GM12878 (cell line): ENCODE measurements around the gene FBXL17. TPM values are rescaled to one million over a fixed set of nuclear protein-coding genes. Genes with fewer than 3 reads are reported as not detected.

ENCODE experiments used
- ATAC-seq: fragments of 200-7000 bp; cut with Tn5 transposase; 3 replicates; pipeline ENCODE4 v1.9.1; 2020; ENCODE audit warnings: mild to moderate bottlenecking, moderate library complexity
- BruUV-seq: library from RNA; stranded (reverse); fragments of 400-500 nt; replicated peaks from 2 replicates; lab custom pipeline; 2021; lab: Mats Ljungman, UMichigan
- CTCF ChIA-PET: fragments of 300-600 bp; sonication (Branson Sonifier 250); formaldehyde crosslinking; extraction: SDS; loops from one replicate; lab custom pipeline; 2021; ENCODE audit warnings: inconsistent platforms; lab: Yijun Ruan, JAX
- POLR2A ChIA-PET: fragments of 350-600 bp; formaldehyde crosslinking; extraction: SDS; loops from one replicate; lab custom pipeline; 2021; ENCODE audit warnings: inconsistent platforms; lab: Charles Lee
- RAD21 ChIA-PET: fragments of 300-600 bp; sonication (Branson Sonifier 250); formaldehyde crosslinking; loops from one replicate; lab custom pipeline; 2023; ENCODE audit warnings: antibody characterized with exemption; ENCODE audit not compliant: unreplicated experiment; lab: Charles Lee
- SMC1A ChIA-PET: fragments of 300-600 bp; sonication (Branson Sonifier 250); formaldehyde crosslinking; loops from one replicate; lab custom pipeline; 2023; ENCODE audit not compliant: unreplicated experiment, uncharacterized antibody; lab: Charles Lee
- DNase-seq: peaks from one replicate; pipeline ENCODE4 v3.0.0-alpha.2; 2011; ENCODE audit warnings: low read depth, low spot score
- FAIRE-seq: peaks from 3 replicates; lab custom pipeline; 2011; peaks lifted over from hg19 to GRCh38; lab: Jason Lieb, UNC
- H2AFZ ChIP-seq: 2 replicates; pipeline ENCODE4 v1.6.0; 2011; ENCODE audit warnings: low read depth, low read length, control low read depth; ENCODE audit not compliant: control insufficient read depth
- H3K27ac ChIP-seq: 2 replicates; pipeline ENCODE4 v1.5.1; 2011; ENCODE audit warnings: control low read depth; ENCODE audit not compliant: control insufficient read depth, insufficient read depth
- H3K27me3 ChIP-seq, 2 experiments: replicated peaks in 1 of 2; 2 replicates each; pipeline versions ENCODE4 v1.6.0 to v1.6.1; 2011; ENCODE audit warnings: low read length in 1 of 2; ENCODE audit not compliant: control insufficient read depth in 2 of 2, insufficient read depth in 2 of 2
- H3K36me3 ChIP-seq, 2 experiments: 2 replicates each; pipeline ENCODE4 v1.5.1; 2011; ENCODE audit warnings: low read length in 1 of 2; ENCODE audit not compliant: control insufficient read depth in 2 of 2, insufficient read depth in 2 of 2
- H3K4me1 ChIP-seq: 2 replicates; pipeline ENCODE4 v1.6.1; 2011; ENCODE audit warnings: mild to moderate bottlenecking, low read length, moderate library complexity, mixed read lengths; ENCODE audit not compliant: control insufficient read depth, insufficient read depth
- H3K4me2 ChIP-seq: 2 replicates; pipeline ENCODE4 v1.6.0; 2011; ENCODE audit warnings: control low read depth; ENCODE audit not compliant: control insufficient read depth, insufficient read depth
- H3K4me3 ChIP-seq: fragments of 200-600 bp; sonication (generic); 2 replicates; pipeline ENCODE4 v1.5.1; 2016
- H3K79me2 ChIP-seq: 2 replicates; pipeline ENCODE4 v1.6.0; 2011; ENCODE audit warnings: low read length; ENCODE audit not compliant: control insufficient read depth, insufficient read depth
- H3K9ac ChIP-seq: 2 replicates; pipeline ENCODE4 v1.8.0; 2011; ENCODE audit warnings: low read length, control low read depth, mixed read lengths; ENCODE audit not compliant: control insufficient read depth, insufficient read depth
- H3K9me3 ChIP-seq: replicated peaks from 3 replicates; pipeline ENCODE4 v1.5.1; 2011; ENCODE audit warnings: mild to moderate bottlenecking, low read length; ENCODE audit not compliant: control insufficient read depth, insufficient read depth
- H4K20me1 ChIP-seq: 2 replicates; pipeline ENCODE4 v1.6.0; 2011; ENCODE audit not compliant: control insufficient read depth, insufficient read depth
- ETV6 ChIP-seq, 2 experiments: fragments of 450-650 bp in 1 of 2; IDR thresholded peaks in 1 of 2; conservative IDR thresholded peaks in 1 of 2; 2 replicates each; pipeline ENCODE4 v1.6.1; 2014; ENCODE audit warnings: antibody characterized with exemption in 1 of 2, borderline replicate concordance in 1 of 2, low read depth in 1 of 2, mild to moderate bottlenecking in 1 of 2, moderate library complexity in 1 of 2
- FOS ChIP-seq: IDR thresholded peaks from 3 replicates; pipeline ENCODE4 v1.6.1; 2011; ENCODE audit warnings: borderline replicate concordance; ENCODE audit not compliant: insufficient read length; ENCODE audit errors: extremely low read depth
- JUND ChIP-seq: IDR thresholded peaks from 2 replicates; pipeline ENCODE4 v1.6.1; 2012; ENCODE audit warnings: low read depth, mild to moderate bottlenecking, low read length, improper control_type of control experiment, moderate library complexity
- LARP7 ChIP-seq: fragments of 450-650 bp; IDR thresholded peaks from 2 replicates; pipeline ENCODE4 v1.6.1; 2017; ENCODE audit warnings: mild to moderate bottlenecking
- MXI1 ChIP-seq: fragments of 150-350 bp; IDR thresholded peaks from 2 replicates; pipeline ENCODE4 v1.6.1; 2011; ENCODE audit warnings: low read depth, mild to moderate bottlenecking, inconsistent platforms, low read length, improper control_type of control experiment
- MYB ChIP-seq: fragments of 150-350 bp; IDR thresholded peaks from 2 replicates; pipeline ENCODE4 v1.6.1; 2014; ENCODE audit warnings: mild to moderate bottlenecking, low read depth, low read length, borderline replicate concordance
- POLR2AphosphoS5 ChIP-seq: IDR thresholded peaks from 2 replicates; pipeline ENCODE4 v1.6.1; 2011; ENCODE audit warnings: mild to moderate bottlenecking, low read length, inconsistent platforms
- TCF3 ChIP-seq: IDR thresholded peaks from 2 replicates; pipeline ENCODE4 v1.6.1; 2012; ENCODE audit warnings: low read depth, mild to moderate bottlenecking, low read length, borderline replicate concordance; ENCODE audit not compliant: insufficient read depth
- WGBS: methylation state at CpG from one replicate; pipeline ENCODE4 v1.1.6; 2016; ENCODE audit warnings: low lambda C conversion rate; ENCODE audit not compliant: insufficient replicate concordance, insufficient coverage; ENCODE audit errors: missing lambda C conversion rate; 5-methylcytosine and 5-hydroxymethylcytosine counted together
- in situ Hi-C: fragments of 300-500 bp; cut with MboI; formaldehyde crosslinking; loops from 9 replicates; pipeline ENCODE4 v1.14.3; 2018; ENCODE audit warnings: mixed read lengths
- intact Hi-C: fragments of 100-400 bp; cut with micrococcal nuclease; formaldehyde crosslinking; loops from one replicate; pipeline ENCODE4 v1.14.2; 2022; ENCODE audit not compliant: unreplicated experiment
- polyA plus RNA-seq, 11 experiments: library from polyadenylated mRNA; depleted of rRNA in 4 of 11; unstranded in 6 of 11; stranded (reverse) in 5 of 11; fragments of >200 nt; fragmentation: Nextera tagmentation in 4 of 11; fragmentation: Illumina TruSeq in 1 of 11; extraction: Ambion mirVana in 4 of 11; extraction: Trizol in 1 of 11; gene quantifications; 1 replicate in 1 of 11; 2 replicates in 10 of 11; pipeline versions ENCODE4 v1.2.1 to v1.2.3, GENCODE V29; 2011 to 2016; ENCODE audit warnings: inconsistent platforms in 2 of 11, missing spikeins in 2 of 11, low read depth in 1 of 11
- total RNA-seq, 4 experiments: library from RNA; depleted of rRNA in 3 of 4; stranded (reverse); fragments of >200 nt in 3 of 4; fragmentation: Illumina TruSeq in 1 of 4; extraction: Trizol in 1 of 4; gene quantifications; 2 replicates each; pipeline versions ENCODE4 v1.2.1 to v1.2.3, GENCODE V29; 2013 to 2021
- TF ChIP-seq, protein P1 (sequence below): IDR thresholded peaks from 2 replicates; pipeline ENCODE4 v1.6.1; 2012; ENCODE audit warnings: mild to moderate bottlenecking, low read depth, low read length
- TF ChIP-seq, protein P2 (sequence below): fragments of 450-650 bp; IDR thresholded peaks from 2 replicates; pipeline ENCODE4 v1.6.1; 2014; ENCODE audit warnings: mild to moderate bottlenecking

The FBXL17 gene
- total and polyA plus RNA-seq, 10 of the 15 experiments (the other 5 are each of a cell fraction or from before 2014, with no cell fraction given): 0.88 to 9.0 (median 4.4) TPM

GRCh38 chr5:108360280-108360679, 21.6 kb downstream of the FBXL17 start:
- Histone ChIP-seq H2AFZ (no peak overlapping the region), H3K79me2 (no peaks in the 10 kb centered on the region), H3K9me3 (no peaks in the 10 kb centered on the region), H3K36me3 (no peaks in the 10 kb centered on the region), H3K27ac (no peak overlapping the region), H3K4me2 (no peak overlapping the region), H3K4me1 (no peaks in the 10 kb centered on the region), H3K9ac (no peak overlapping the region), H3K27me3 (no peaks in the 10 kb centered on the region), H3K4me3 (no peak overlapping the region), H4K20me1 (no peaks in the 10 kb centered on the region)
- no peak for FAIRE-seq
- no TSS peak for BruUV-seq
- no peak for DNase-seq
- ChIA-PET RAD21 (interaction anchor here (0.7 kb wide), 1 partner anchor 15 kb away, joined by 3 read pairs; no protein-coding TSS in a partner anchor), POLR2A (interaction anchor here (0.7 kb wide), 1 partner anchor 287 kb away, joined by 5 read pairs; no protein-coding TSS in a partner anchor), SMC1A (interaction anchor here (0.7 to 1.0 kb wide), 2 partner anchors 101 to 498 kb away, joined by 3 read pairs; no protein-coding TSS in a partner anchor), CTCF (interaction anchor here (1.8 to 3.6 kb wide), 2 partner anchors 15 to 100 kb away, joined by 5 to 19 read pairs; no protein-coding TSS in a partner anchor)
- no peak for ATAC-seq
- intact Hi-C loops (no loop called here), in situ Hi-C loops (no loop called here)
- WGBS: 97% methylated on average over 4 of the region's 4 CpGs
- TF ChIP-seq MXI1 (no peak), MYB (no peak), FOS (no peak), JUND (no peak), TCF3 (no peak), ETV6 (conservative IDR thresholded peaks at IDR 0.05 in 1 of 2, IDR thresholded peaks at IDR 0.05 in 1 of 2; ENCODE audit: borderline replicate concordance in 1 of 2, low read depth in 1 of 2) (no peak), POLR2AphosphoS5 (no peak), LARP7 (no peak)
- TF ChIP-seq, protein P1, sequence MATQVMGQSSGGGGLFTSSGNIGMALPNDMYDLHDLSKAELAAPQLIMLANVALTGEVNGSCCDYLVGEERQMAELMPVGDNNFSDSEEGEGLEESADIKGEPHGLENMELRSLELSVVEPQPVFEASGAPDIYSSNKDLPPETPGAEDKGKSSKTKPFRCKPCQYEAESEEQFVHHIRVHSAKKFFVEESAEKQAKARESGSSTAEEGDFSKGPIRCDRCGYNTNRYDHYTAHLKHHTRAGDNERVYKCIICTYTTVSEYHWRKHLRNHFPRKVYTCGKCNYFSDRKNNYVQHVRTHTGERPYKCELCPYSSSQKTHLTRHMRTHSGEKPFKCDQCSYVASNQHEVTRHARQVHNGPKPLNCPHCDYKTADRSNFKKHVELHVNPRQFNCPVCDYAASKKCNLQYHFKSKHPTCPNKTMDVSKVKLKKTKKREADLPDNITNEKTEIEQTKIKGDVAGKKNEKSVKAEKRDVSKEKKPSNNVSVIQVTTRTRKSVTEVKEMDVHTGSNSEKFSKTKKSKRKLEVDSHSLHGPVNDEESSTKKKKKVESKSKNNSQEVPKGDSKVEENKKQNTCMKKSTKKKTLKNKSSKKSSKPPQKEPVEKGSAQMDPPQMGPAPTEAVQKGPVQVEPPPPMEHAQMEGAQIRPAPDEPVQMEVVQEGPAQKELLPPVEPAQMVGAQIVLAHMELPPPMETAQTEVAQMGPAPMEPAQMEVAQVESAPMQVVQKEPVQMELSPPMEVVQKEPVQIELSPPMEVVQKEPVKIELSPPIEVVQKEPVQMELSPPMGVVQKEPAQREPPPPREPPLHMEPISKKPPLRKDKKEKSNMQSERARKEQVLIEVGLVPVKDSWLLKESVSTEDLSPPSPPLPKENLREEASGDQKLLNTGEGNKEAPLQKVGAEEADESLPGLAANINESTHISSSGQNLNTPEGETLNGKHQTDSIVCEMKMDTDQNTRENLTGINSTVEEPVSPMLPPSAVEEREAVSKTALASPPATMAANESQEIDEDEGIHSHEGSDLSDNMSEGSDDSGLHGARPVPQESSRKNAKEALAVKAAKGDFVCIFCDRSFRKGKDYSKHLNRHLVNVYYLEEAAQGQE: no peak
- TF ChIP-seq, protein P2, sequence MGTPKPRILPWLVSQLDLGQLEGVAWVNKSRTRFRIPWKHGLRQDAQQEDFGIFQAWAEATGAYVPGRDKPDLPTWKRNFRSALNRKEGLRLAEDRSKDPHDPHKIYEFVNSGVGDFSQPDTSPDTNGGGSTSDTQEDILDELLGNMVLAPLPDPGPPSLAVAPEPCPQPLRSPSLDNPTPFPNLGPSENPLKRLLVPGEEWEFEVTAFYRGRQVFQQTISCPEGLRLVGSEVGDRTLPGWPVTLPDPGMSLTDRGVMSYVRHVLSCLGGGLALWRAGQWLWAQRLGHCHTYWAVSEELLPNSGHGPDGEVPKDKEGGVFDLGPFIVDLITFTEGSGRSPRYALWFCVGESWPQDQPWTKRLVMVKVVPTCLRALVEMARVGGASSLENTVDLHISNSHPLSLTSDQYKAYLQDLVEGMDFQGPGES: no peak
